Activated gamma-delta T cell treated with anti-CD3 and anti-CD28 coated beads, Interleukin-2, amount 50 U/mL, for 16 hours (primary cell): Measurements from ENCODE around the gene UNC5B.
"Not testable (repeated sequence)": the region's sequence is repeated elsewhere in the genome, so short reads cannot be mapped to it uniquely, and the experiment has no call there.

ENCODE experiments used
- DNase-seq: peaks from one replicate; pipeline ENCODE4 v3.0.0-alpha.2; 2020; ENCODE audit warnings: low read depth

The UNC5B gene

GRCh38 chr10:71267508-71268240 lies 55.3 kb downstream of the UNC5B start:
- DNase-seq, result no peak

- DNase-seq, result no peak
These were observed 55.9 kb downstream of the UNC5B start for GRCh38 chr10:71268247-71268691.

- DNase-seq, result no peak
These were observed 56.4 kb downstream of the UNC5B start for GRCh38 chr10:71268758-71269157.

- DNase-seq, result no peak
These were observed 57.2 kb downstream of the UNC5B start for GRCh38 chr10:71269301-71270288.

- no peak for DNase-seq
These were observed 58.2 kb downstream of the UNC5B start for GRCh38 chr10:71270301-71271220.

GRCh38 chr10:71271662-71272055 lies 59.3 kb downstream of the UNC5B start:
- no peak for DNase-seq

- DNase-seq, result no peak
These were observed 59.8 kb downstream of the UNC5B start for GRCh38 chr10:71272056-71272771.

- DNase-seq, result not testable (repeated sequence)
These were observed 60.6 kb downstream of the UNC5B start for GRCh38 chr10:71272974-71273373.

GRCh38 chr10:71273506-71273905 lies 61.1 kb downstream of the UNC5B start:
- DNase-seq, result no peak

GRCh38 chr10:71274901-71275796 lies 62.8 kb downstream of the UNC5B start:
- no peak for DNase-seq

GRCh38 chr10:71276873-71277272 lies 64.5 kb downstream of the UNC5B start:
- no peak for DNase-seq

GRCh38 chr10:71277914-71278665 lies 65.7 kb downstream of the UNC5B start:
- no peak for DNase-seq

GRCh38 chr10:71278691-71279588 lies 66.6 kb downstream of the UNC5B start:
- DNase-seq, result no peak

- DNase-seq, result no peak
These were observed 67.3 kb downstream of the UNC5B start for GRCh38 chr10:71279590-71280170.

- no peak for DNase-seq
These were observed 67.8 kb downstream of the UNC5B start for GRCh38 chr10:71280216-71280615.

GRCh38 chr10:71280825-71281224 lies 68.5 kb downstream of the UNC5B start:
- DNase-seq, result no peak

- DNase-seq, result no peak
These were observed 69.4 kb downstream of the UNC5B start for GRCh38 chr10:71281646-71282322.
